Colonic mucosa (tissue), 4 donors: Measurements from ENCODE around the gene WDR44. TPM values are rescaled to one million over a fixed set of nuclear protein-coding genes. Genes with fewer than 3 reads are reported as not detected.

ENCODE experiments used
- DNase-seq: peaks from one replicate; pipeline ENCODE4 v3.0.0-alpha.2; 2020
- H3K27ac ChIP-seq: fragments of 200-600 bp; one replicate; pipeline ENCODE4 v1.8.0; 2021
- H3K27me3 ChIP-seq: fragments of 200-600 bp; one replicate; pipeline ENCODE4 v1.8.0; 2021
- H3K36me3 ChIP-seq: fragments of 200-600 bp; one replicate; pipeline ENCODE4 v1.8.0; 2021
- H3K4me1 ChIP-seq: fragments of 200-600 bp; one replicate; pipeline ENCODE4 v1.8.0; 2021; ENCODE audit warnings: mild to moderate bottlenecking
- H3K4me3 ChIP-seq: fragments of 200-600 bp; one replicate; pipeline ENCODE4 v1.8.0; 2021
- H3K9ac ChIP-seq, 2 donors: one replicate each; pipeline ENCODE4 v1.7.0; 2013; ENCODE audit warnings: control low read depth in 2 of 2, low read depth in 2 of 2, low read length in 2 of 2
- H3K9me3 ChIP-seq: fragments of 200-600 bp; one replicate; pipeline ENCODE4 v1.8.0; 2021
- CTCF ChIP-seq: fragments of 200-600 bp; IDR thresholded peaks from one replicate; pipeline ENCODE4 v1.8.0; 2022; ENCODE audit warnings: antibody characterized with exemption, mild to moderate bottlenecking
- intact Hi-C: fragments of 100-400 bp; cut with DNase I; formaldehyde crosslinking; loops from one replicate; pipeline ENCODE4 v1.14.1; 2022
- microRNA-seq: library from miRNA; unstranded; fragments of <30 nt; microRNA quantifications from one replicate; pipeline ENCODE4, GENCODE V29; 2019
- total RNA-seq, 2 donors: library from RNA; stranded (reverse); fragmentation: NEBNext Ultra II Directional in 1 of 2; extraction: Animal tissue kit (Norgen Biotek cat#: 25700) in 1 of 2; gene quantifications; one replicate each; pipeline ENCODE4 v1.2.1, GENCODE V29; 2021
- donor health status: healthy.
- donor health status: DM: no; HTN: no; CAD: no.
- donor health status: DM: no; HTN: no; CAD: no.

WDR44 gene
- total RNA-seq, 2 donors from 2014 or later: 8.0 to 13.4 TPM

- intact Hi-C loops: no loop called here
- H3K27ac ChIP-seq: no peak overlapping the region
- no peak overlapping the region for H3K4me3 ChIP-seq
- no peak for TF ChIP-seq CTCF
- H3K9me3 ChIP-seq: no peaks in the 10 kb centered on the region
- H3K27me3 ChIP-seq: peaks cover 4% of the 10 kb centered on the region
- DNase-seq: no peak
- no peaks in the 10 kb centered on the region for H3K4me1 ChIP-seq
- H3K9ac ChIP-seq: no peak overlapping the region
- no peaks in the 10 kb centered on the region for H3K36me3 ChIP-seq
Observed at GRCh38 chrX:118498755-118499154, 152.8 kb downstream of the WDR44 start.

GRCh38 chrX:118499295-118499694, 153.4 kb downstream of the WDR44 start:
- peaks cover 4% of the 10 kb centered on the region for H3K27me3 ChIP-seq
- no peak for DNase-seq
- no peak overlapping the region for H3K4me3 ChIP-seq
- no peak overlapping the region for H3K27ac ChIP-seq
- H3K4me1 ChIP-seq: no peaks in the 10 kb centered on the region
- H3K9me3 ChIP-seq: no peaks in the 10 kb centered on the region
- no peak for TF ChIP-seq CTCF
- no peaks in the 10 kb centered on the region for H3K36me3 ChIP-seq
- H3K9ac ChIP-seq: no peak overlapping the region
- intact Hi-C loops: no loop called here

Small RNA genes within 50 kb of the gene (microRNA-seq; reads per million reads assigned to microRNA genes)
- gene MIR1277: 11.0 reads per million, percentile 17 among the genes with 10 or more reads in this experiment

Other genes starting within 250 kb of the WDR44 start
- gene KLHL13, start 229.3 kb upstream of the WDR44 start, total RNA-seq: 1 to 10 TPM; 2.7 to 3.0 TPM
- 1 to 10 TPM; 3.3 to 8.7 TPM for gene DOCK11, start 149.7 kb downstream of the WDR44 start, total RNA-seq